ENCODE results near the gene COL12A1. TPM values are rescaled to one million over a fixed set of nuclear protein-coding genes. Genes with fewer than 3 reads are reported as not detected.
A peak's percentile ranks its signal among the peaks of the same experiment; 100 is the strongest.

COL12A1 gene
- 10 to 100 TPM; 26.5 to 74.3 TPM for total RNA-seq
- polyA plus RNA-seq (ENCODE audit: insufficient read length in 6 of 6): 10 to 100 TPM; 23.1 to 44.2 (median 31.5) TPM
- long read RNA-seq, donor 1: 0 reads
- long read RNA-seq, donor 2: 0 reads
- long read RNA-seq, donor 3, partial matches to known transcripts: 6 of 6 reads
- long read RNA-seq, donor 3, other reads (novel, unspliced or antisense): 0 of 6 reads
- long read RNA-seq, donor 4, partial matches to known transcripts: 1 of 4 reads
- long read RNA-seq, donor 4, other reads (novel, unspliced or antisense): 3 of 4 reads
- long read RNA-seq, donor 5, partial matches to known transcripts: 25 of 25 reads
- long read RNA-seq, donor 5, other reads (novel, unspliced or antisense): 0 of 25 reads
- long read RNA-seq, donor 6, partial matches to known transcripts: 10 of 10 reads
- long read RNA-seq, donor 6, other reads (novel, unspliced or antisense): 0 of 10 reads
- long read RNA-seq, donor 7, partial matches to known transcripts: 7 of 8 reads
- long read RNA-seq, donor 7, other reads (novel, unspliced or antisense): 0 of 8 reads
- long read RNA-seq, donor 8, partial matches to known transcripts: 10 of 10 reads
- long read RNA-seq, donor 8, other reads (novel, unspliced or antisense): 0 of 10 reads
- long read RNA-seq, donor 9: 0 reads
- long read RNA-seq, donor 10, partial matches to known transcripts: 2 of 2 reads
- long read RNA-seq, donor 10, other reads (novel, unspliced or antisense): 0 of 2 reads
- long read RNA-seq, donor 11, partial matches to known transcripts: 21 of 21 reads
- long read RNA-seq, donor 11, other reads (novel, unspliced or antisense): 0 of 21 reads
- long read RNA-seq, donor 12: 0 reads

DNA sequence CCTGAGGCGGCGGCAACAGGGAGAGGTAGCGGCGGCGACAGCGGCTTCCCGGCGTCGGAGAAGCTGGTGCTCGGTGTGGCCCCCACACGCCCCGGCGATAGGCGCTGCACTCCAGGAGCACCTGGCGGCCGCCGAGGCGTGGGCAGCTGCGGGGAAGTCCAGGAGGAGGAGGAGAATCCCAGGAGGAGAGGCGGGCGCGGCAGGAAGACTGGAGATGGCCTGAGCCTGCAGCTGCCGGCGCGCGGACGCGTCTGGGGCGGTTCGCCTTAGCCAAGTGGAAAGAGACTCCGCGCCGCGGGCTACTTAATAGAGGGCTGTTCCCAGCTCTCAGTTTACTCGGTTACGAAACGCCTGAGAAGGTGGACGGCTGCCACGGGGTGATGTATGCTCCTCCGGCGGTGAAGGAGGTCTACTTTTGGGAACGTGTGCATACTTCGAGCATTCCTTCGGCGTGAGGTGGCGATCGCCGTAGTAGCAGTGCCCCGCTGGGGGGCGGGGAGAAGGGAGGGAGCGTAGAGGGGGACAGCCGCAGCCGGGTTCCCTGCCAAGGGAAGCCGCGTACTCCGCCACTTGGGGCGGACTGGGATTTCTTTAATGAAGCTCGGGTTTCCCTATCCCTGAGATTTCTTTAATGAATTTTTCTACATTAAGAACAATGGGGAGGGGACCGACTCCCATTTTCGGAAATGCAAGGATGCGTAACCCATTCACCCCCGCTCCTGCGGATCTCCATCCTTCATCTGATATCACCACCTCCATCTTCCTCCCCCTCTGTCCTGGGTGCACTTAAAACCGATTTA, at the start of gene COL12A1:
TSS of gene COL12A1 (minus strand) at position 278 of the 800 bp plus-strand sequence. CDS start 3,261 bp downstream, outside the sequence.
- no peaks in the 10 kb centered on the region for H3K9me3 ChIP-seq
- ATAC-seq (peak; percentile 81), DNase-seq (peak in 3 of 4 donors; percentile 81 to 94 (median 93))
- no peaks in the 10 kb centered on the region for H3K36me3 ChIP-seq
- peak within 1 kb of the TSS; percentile 56 to 84 for H3K27ac ChIP-seq
- peaks cover 23 to 82% of the 10 kb centered on the region in 2 donors for H3K27me3 ChIP-seq
- intact Hi-C loops (cut with DNase I): loop anchor here in 1 of 2 donors (10.0 kb wide), 2 partner anchors 791 to 1471 kb away; no protein-coding TSS in a partner anchor
- H3K4me1 ChIP-seq: peaks cover 15 to 51% of the 10 kb centered on the region in 2 donors
- TF ChIP-seq, protein P1, sequence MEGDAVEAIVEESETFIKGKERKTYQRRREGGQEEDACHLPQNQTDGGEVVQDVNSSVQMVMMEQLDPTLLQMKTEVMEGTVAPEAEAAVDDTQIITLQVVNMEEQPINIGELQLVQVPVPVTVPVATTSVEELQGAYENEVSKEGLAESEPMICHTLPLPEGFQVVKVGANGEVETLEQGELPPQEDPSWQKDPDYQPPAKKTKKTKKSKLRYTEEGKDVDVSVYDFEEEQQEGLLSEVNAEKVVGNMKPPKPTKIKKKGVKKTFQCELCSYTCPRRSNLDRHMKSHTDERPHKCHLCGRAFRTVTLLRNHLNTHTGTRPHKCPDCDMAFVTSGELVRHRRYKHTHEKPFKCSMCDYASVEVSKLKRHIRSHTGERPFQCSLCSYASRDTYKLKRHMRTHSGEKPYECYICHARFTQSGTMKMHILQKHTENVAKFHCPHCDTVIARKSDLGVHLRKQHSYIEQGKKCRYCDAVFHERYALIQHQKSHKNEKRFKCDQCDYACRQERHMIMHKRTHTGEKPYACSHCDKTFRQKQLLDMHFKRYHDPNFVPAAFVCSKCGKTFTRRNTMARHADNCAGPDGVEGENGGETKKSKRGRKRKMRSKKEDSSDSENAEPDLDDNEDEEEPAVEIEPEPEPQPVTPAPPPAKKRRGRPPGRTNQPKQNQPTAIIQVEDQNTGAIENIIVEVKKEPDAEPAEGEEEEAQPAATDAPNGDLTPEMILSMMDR (IDR thresholded peaks at IDR 0.05): no peak
- H3K4me3 ChIP-seq: peak within 1 kb of the TSS; percentile 47 to 48

DNA sequence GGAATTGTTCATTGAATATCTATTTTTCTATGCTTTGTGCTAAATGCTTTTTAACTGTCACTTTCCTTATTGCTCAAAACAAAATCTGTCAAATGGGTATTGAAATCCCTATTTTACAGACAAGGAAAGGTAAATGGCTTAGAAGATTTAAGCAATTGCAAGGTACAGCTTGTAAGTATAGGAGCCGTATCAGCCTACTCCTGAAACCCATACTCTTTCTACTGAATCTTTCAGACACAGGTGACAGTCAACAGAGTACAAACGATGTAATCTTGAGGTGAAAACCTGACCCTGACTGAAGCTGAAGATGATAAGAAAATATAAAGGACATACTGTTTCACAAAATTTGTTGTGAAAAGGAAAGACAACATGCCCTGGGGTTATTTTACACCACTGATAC, 44.7 kb upstream of the COL12A1 start:
- DNase-seq: no peak
- no peaks in the 10 kb centered on the region for H3K9me3 ChIP-seq

DNA sequence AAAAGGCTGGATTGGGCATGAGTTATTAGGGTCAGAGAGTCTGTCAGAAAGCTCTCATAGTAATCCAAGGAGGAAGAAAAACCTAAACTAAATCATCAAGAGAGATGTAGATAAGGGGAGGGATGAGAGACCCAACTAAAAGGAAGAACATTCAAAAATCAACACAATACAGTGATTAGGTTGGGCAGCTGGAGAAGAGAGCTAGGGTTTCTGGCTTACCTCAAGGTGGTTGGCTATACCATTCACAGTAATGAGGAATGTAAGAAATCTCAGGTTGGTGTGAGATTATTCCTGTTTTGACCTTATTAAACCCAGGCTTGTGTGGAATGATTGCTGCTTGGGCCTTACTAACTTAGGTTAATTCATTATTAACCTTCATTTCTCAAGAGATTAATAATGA, 44.0 kb upstream of the COL12A1 start:
- Histone ChIP-seq H3K9me3 (no peaks in the 10 kb centered on the region), H3K4me3 (no peak overlapping the region), H3K36me3 (peaks cover 0 to 14% of the 10 kb centered on the region in 2 donors), H3K4me1 (no peaks in the 10 kb centered on the region), H3K27me3 (no peaks in the 10 kb centered on the region), H3K27ac (no peak overlapping the region)
- TF ChIP-seq, protein P1 (IDR thresholded peaks at IDR 0.05): no peak
- DNase-seq (no peak), ATAC-seq (no peak)
- intact Hi-C loops (cut with DNase I): no loop called here

More for the DNA sequence above, 44.7 kb upstream of the COL12A1 start:
- no peak overlapping the region for H3K27ac ChIP-seq
- intact Hi-C loops (cut with DNase I): no loop called here
- no peaks in the 10 kb centered on the region for H3K4me1 ChIP-seq
- no peaks in the 10 kb centered on the region for H3K27me3 ChIP-seq
- TF ChIP-seq, protein P1 (IDR thresholded peaks at IDR 0.05): no peak
- no peak overlapping the region for H3K4me3 ChIP-seq
- peaks cover 0 to 21% of the 10 kb centered on the region in 2 donors for H3K36me3 ChIP-seq
- no peak for ATAC-seq

DNA sequence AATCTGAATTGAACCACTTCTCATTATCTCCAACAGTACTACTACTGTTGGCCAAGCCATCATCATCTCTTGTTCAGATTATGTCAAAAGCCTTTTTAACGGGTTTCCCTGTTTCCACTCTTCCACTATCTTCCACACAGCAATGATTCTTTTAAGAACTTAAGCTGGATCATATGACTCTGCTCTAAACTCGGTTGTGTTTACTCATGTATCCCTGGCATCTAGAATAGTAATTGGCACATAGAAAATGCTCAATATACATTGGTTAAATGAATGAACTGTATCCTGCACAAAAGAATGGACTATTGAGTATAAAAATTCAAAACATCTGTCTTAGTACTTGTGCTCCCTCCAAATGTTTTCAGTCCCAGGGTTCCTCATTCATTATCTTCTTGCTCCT, 40.5 kb upstream of the COL12A1 start:
- Histone ChIP-seq H3K4me1 (peaks cover 8 to 15% of the 10 kb centered on the region in 2 donors), H3K9me3 (no peaks in the 10 kb centered on the region), H3K4me3 (no peak overlapping the region), H3K36me3 (no peaks in the 10 kb centered on the region), H3K27me3 (no peaks in the 10 kb centered on the region), H3K27ac (no peak overlapping the region)
- intact Hi-C loops (cut with DNase I): no loop called here
- ATAC-seq (no peak), DNase-seq (no peak)
- TF ChIP-seq, protein P1 (IDR thresholded peaks at IDR 0.05): no peak

All from left lung (tissue), 14 donors.